ENCODE results near the gene C10orf95. TPM values are rescaled to one million over a fixed set of nuclear protein-coding genes. Genes with fewer than 3 reads are reported as not detected.

The C10orf95 gene
- total RNA-seq, 1 donor from 2014 or later, result not detected

GRCh38 chr10:102419269-102420180, 31.8 kb downstream of the C10orf95 start:
- ATAC-seq, result no peak
- DNase-seq (ENCODE audit: low spot score), result peak; percentile 65

GRCh38 chr10:102418622-102419268, 32.6 kb downstream of the C10orf95 start, which contains the start of gene PSD:
Gene PSD (minus strand): TSS chr10:102418785. CDS start chr10:102417038, 1,747 bp downstream.
- ATAC-seq (no peak), DNase-seq (ENCODE audit: low spot score) (no peak)

- ATAC-seq (no peak), DNase-seq (ENCODE audit: low spot score) (no peak)
Measured at GRCh38 chr10:102416695-102417094, 34.6 kb downstream of the C10orf95 start.

- no peak for ATAC-seq
- no peak for DNase-seq (ENCODE audit: low spot score)
Measured at GRCh38 chr10:102416283-102416682, 35.1 kb downstream of the C10orf95 start.

- DNase-seq (ENCODE audit: low spot score) (no peak), ATAC-seq (no peak)
Measured at GRCh38 chr10:102414749-102415148, 36.6 kb downstream of the C10orf95 start.

- ATAC-seq, result no peak
- DNase-seq (ENCODE audit: low spot score), result no peak
Measured at GRCh38 chr10:102413806-102414561, 37.4 kb downstream of the C10orf95 start.

GRCh38 chr10:102413053-102413705, 38.2 kb downstream of the C10orf95 start:
- DNase-seq (ENCODE audit: low spot score), result no peak
- no peak for ATAC-seq

GRCh38 chr10:102412293-102412692, 39.0 kb downstream of the C10orf95 start:
- ATAC-seq (no peak), DNase-seq (ENCODE audit: low spot score) (no peak)

- no peak for DNase-seq (ENCODE audit: low spot score)
- ATAC-seq, result no peak
Measured at GRCh38 chr10:102411341-102412255, 39.7 kb downstream of the C10orf95 start.

GRCh38 chr10:102410429-102411073, 40.8 kb downstream of the C10orf95 start:
- no peak for DNase-seq (ENCODE audit: low spot score)
- ATAC-seq, result no peak

GRCh38 chr10:102409604-102410428, 41.5 kb downstream of the C10orf95 start:
- DNase-seq (ENCODE audit: low spot score) (no peak), ATAC-seq (no peak)

- DNase-seq (ENCODE audit: low spot score) (no peak), ATAC-seq (peak; percentile 48)
Measured at GRCh38 chr10:102408728-102409603, 42.4 kb downstream of the C10orf95 start.

GRCh38 chr10:102408131-102408727, 43.1 kb downstream of the C10orf95 start:
- DNase-seq (ENCODE audit: low spot score) (no peak), ATAC-seq (no peak)

- DNase-seq (ENCODE audit: low spot score) (no peak), ATAC-seq (no peak)
Measured at GRCh38 chr10:102407425-102408130, 43.8 kb downstream of the C10orf95 start.

GRCh38 chr10:102406815-102407214, 44.5 kb downstream of the C10orf95 start:
- no peak for ATAC-seq

GRCh38 chr10:102405632-102406031, 45.7 kb downstream of the C10orf95 start:
- DNase-seq (ENCODE audit: low spot score) (no peak), ATAC-seq (no peak)

More at GRCh38 chr10:102406815-102407214, 44.5 kb downstream of the C10orf95 start:
- DNase-seq (ENCODE audit: low spot score), result no peak
